HG03103 (cell line): ENCODE measurements around the gene GJB3.
"Not testable (repeated sequence)": the region's sequence is repeated elsewhere in the genome, so short reads cannot be mapped to it uniquely, and the experiment has no call there.

Source experiments
- ATAC-seq: cut with Tn5 transposase; IDR thresholded peaks from one replicate; pipeline ENCODE4 v1.9.1; 2021; ENCODE audit warnings: low read depth; ENCODE audit not compliant: unreplicated experiment

GJB3 gene

GRCh38 chr1:34816778-34817177 lies 35.8 kb downstream of the GJB3 start:
- no peak for ATAC-seq

GRCh38 chr1:34818862-34819261 lies 37.8 kb downstream of the GJB3 start:
- not testable (repeated sequence) for ATAC-seq

- no peak for ATAC-seq
These were observed 41.2 kb downstream of the GJB3 start for GRCh38 chr1:34822202-34822601.

- ATAC-seq: no peak
These were observed 43.9 kb downstream of the GJB3 start for GRCh38 chr1:34824817-34825454.

- no peak for ATAC-seq
These were observed 44.6 kb downstream of the GJB3 start for GRCh38 chr1:34825455-34826091.

- ATAC-seq: no peak
These were observed 46.4 kb downstream of the GJB3 start for GRCh38 chr1:34827341-34827941.

- no peak for ATAC-seq
These were observed 47.6 kb downstream of the GJB3 start for GRCh38 chr1:34828611-34829010.

GRCh38 chr1:34829250-34829649 lies 48.2 kb downstream of the GJB3 start:
- ATAC-seq: no peak

- no peak for ATAC-seq
These were observed 50.8 kb downstream of the GJB3 start for GRCh38 chr1:34831721-34832246.

GRCh38 chr1:34833711-34834110 lies 52.7 kb downstream of the GJB3 start:
- ATAC-seq: no peak
